Nephron (organoid): ENCODE data around the gene SAMD14.

Source experiments
- H3K27ac Mint-ChIP-seq, 3 experiments: 2 replicates each; pipeline ENCODE4 v1.8.0; 2020; ENCODE audit warnings: mixed read lengths in 3 of 3, mild to moderate bottlenecking in 2 of 3, moderate library complexity in 1 of 3
- H3K27me3 Mint-ChIP-seq: 2 replicates; pipeline ENCODE4 v1.8.0; 2021; ENCODE audit warnings: low read depth, mild to moderate bottlenecking, moderate library complexity, mixed read lengths
- H3K36me3 Mint-ChIP-seq: 2 replicates; pipeline ENCODE4 v1.8.0; 2020; ENCODE audit warnings: low read depth, mixed read lengths
- H3K4me1 Mint-ChIP-seq: 2 replicates; pipeline ENCODE4 v1.8.0; 2020; ENCODE audit warnings: mixed read lengths
- H3K4me3 Mint-ChIP-seq, 3 experiments: 2 replicates each; pipeline ENCODE4 v1.8.0; 2020; ENCODE audit warnings: mild to moderate bottlenecking in 3 of 3, mixed read lengths in 3 of 3, moderate library complexity in 2 of 3
- H3K9me3 Mint-ChIP-seq: 2 replicates; pipeline ENCODE4 v1.8.0; 2020; ENCODE audit warnings: mixed read lengths
- CTCF ChIP-seq, 3 experiments: fragments of 200-600 bp; sonication (generic); IDR thresholded peaks; one replicate each; pipeline ENCODE4 v1.5.0; 2021; ENCODE audit warnings: antibody characterized with exemption in 3 of 3; ENCODE audit not compliant: unreplicated experiment in 3 of 3

Gene SAMD14

DNA sequence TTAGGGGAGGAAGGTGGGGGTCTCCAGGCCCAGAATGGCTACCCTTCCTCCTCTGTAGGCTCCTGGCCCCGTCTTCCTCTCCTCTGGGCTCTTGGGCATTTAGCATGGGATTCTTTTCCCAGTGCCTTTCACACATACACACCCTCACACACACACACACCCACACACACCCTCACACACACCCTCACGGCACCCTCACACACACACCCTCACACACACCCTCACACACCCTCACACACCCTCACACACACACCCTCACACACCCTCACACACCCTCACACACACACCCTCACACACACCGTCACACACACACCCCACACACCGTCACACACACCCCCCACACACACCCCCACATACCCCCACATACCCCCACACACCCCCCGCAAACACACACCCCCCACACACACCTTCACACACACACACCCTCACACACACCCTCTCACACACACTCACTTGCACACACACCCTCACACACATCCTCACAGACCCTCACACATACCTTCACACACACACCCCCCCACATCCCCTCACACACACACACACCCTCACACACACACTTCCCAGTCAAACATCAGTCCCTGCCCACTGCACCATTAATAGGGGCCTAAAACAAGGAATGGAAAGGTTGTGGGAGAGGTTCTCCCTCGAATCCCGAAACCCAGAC, 36.7 kb upstream of the SAMD14 start:
- TF ChIP-seq CTCF (IDR thresholded peaks at IDR 0.05; ENCODE audit: unreplicated experiment in 3 of 3) = no peak
- Mint-ChIP-seq H3K27ac (peak overlapping the region; percentile 49 to 79 (median 53)), H3K9me3 (no peaks in the 10 kb centered on the region), H3K4me3 (peak overlapping the region; percentile 34 to 92 (median 87)), H3K36me3 (no peaks in the 10 kb centered on the region), H3K4me1 (peaks cover 44% of the 10 kb centered on the region), H3K27me3 (no peaks in the 10 kb centered on the region)

- Mint-ChIP-seq H3K27me3 (no peaks in the 10 kb centered on the region), H3K36me3 (no peaks in the 10 kb centered on the region), H3K4me3 (peak within 1 kb of the TSS; percentile 75 to 92 (median 87)), H3K4me1 (peaks cover 43% of the 10 kb centered on the region), H3K27ac (peak within 1 kb of the TSS; percentile 79 to 95 (median 88)), H3K9me3 (no peaks in the 10 kb centered on the region)
- TF ChIP-seq CTCF (IDR thresholded peaks at IDR 0.05; ENCODE audit: unreplicated experiment in 3 of 3) = no peak
Measured at GRCh38 chr17:50165867-50166517, 36.0 kb upstream of the SAMD14 start, which contains the start of gene SGCA. Gene SGCA (plus strand): TSS chr17:50166005. CDS start chr17:50166041, 36 bp downstream.

DNA sequence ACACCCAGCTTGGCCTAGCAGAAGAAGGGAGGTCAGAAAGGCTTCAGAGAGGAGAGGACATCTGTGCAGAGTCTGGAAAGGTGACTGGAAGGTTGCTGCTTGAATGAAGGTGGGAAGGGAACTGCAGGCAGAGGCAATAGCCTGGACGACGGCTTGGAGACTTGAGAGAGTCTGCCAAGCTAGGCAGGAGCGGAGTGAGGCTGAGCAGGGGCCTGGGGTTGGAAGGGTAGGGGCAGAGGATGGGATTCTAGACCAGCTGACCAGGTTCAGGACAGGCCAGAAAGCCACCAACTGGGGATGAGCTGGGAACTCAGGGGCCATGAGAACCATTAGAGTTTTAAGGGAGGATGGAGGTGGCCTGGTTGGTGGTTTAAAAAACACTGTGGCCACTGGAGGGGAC, 35.5 kb upstream of the SAMD14 start:
- Mint-ChIP-seq H3K4me1 (peaks cover 46% of the 10 kb centered on the region), H3K9me3 (no peaks in the 10 kb centered on the region), H3K27me3 (no peaks in the 10 kb centered on the region), H3K27ac (peak overlapping the region; percentile 79 to 95 (median 88)), H3K36me3 (no peaks in the 10 kb centered on the region), H3K4me3 (peak overlapping the region; percentile 29 to 92 (median 87))
- no peak for TF ChIP-seq CTCF (IDR thresholded peaks at IDR 0.05; ENCODE audit: unreplicated experiment in 3 of 3)

- peaks cover 46% of the 10 kb centered on the region for H3K4me1 Mint-ChIP-seq
- TF ChIP-seq CTCF (IDR thresholded peaks at IDR 0.05; ENCODE audit: unreplicated experiment in 3 of 3) = no peak
- peak overlapping the region; percentile 79 to 95 (median 88) for H3K27ac Mint-ChIP-seq
- no peaks in the 10 kb centered on the region for H3K9me3 Mint-ChIP-seq
- no peaks in the 10 kb centered on the region for H3K27me3 Mint-ChIP-seq
- no peaks in the 10 kb centered on the region for H3K36me3 Mint-ChIP-seq
- H3K4me3 Mint-ChIP-seq = peak overlapping the region; percentile 29 to 92 (median 87)
Measured at GRCh38 chr17:50165066-50165465, 35.1 kb upstream of the SAMD14 start.

DNA sequence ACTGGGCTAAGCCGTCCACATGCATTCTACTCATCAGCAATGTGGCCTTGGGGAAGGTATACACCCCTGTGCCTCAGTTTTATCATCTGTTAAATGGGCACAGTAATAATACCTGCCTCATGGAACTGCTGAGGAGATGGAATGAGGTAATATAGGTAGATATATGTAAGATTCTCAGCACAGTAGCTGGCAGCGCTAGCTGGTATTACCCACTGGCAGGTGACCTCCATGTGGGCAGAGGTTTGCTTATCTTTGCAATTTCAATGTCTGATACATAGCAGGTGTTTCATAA, 34.7 kb upstream of the SAMD14 start:
- Mint-ChIP-seq H3K4me1 (peaks cover 46% of the 10 kb centered on the region), H3K9me3 (no peaks in the 10 kb centered on the region), H3K4me3 (no peak overlapping the region), H3K36me3 (no peaks in the 10 kb centered on the region), H3K27ac (no peak overlapping the region), H3K27me3 (no peaks in the 10 kb centered on the region)
- TF ChIP-seq CTCF (IDR thresholded peaks at IDR 0.05; ENCODE audit: unreplicated experiment in 3 of 3) = no peak
